NT2/D1 (cell line): Measurements from ENCODE around the gene FBXO24.
"Not testable (repeated sequence)": the region's sequence is repeated elsewhere in the genome, so short reads cannot be mapped to it uniquely, and the experiment has no call there.

Source experiments
- DNase-seq: peaks from one replicate; pipeline ENCODE4 v3.0.0-alpha.2; 2011; ENCODE audit warnings: low read depth, low spot score
- H3K27me3 ChIP-seq: 2 replicates; pipeline ENCODE4 v1.6.0; 2011; ENCODE audit warnings: mild to moderate bottlenecking; ENCODE audit not compliant: insufficient read length, insufficient read depth
- H3K36me3 ChIP-seq: 2 replicates; pipeline ENCODE4 v1.6.1; 2011; ENCODE audit warnings: mild to moderate bottlenecking, low read length, mixed read lengths; ENCODE audit not compliant: insufficient read depth, insufficient read length
- H3K4me1 ChIP-seq: 2 replicates; pipeline ENCODE4 v1.5.1; 2011; ENCODE audit not compliant: insufficient read depth, insufficient read length
- H3K4me3 ChIP-seq: 2 replicates; pipeline ENCODE4 v1.5.1; 2011; ENCODE audit warnings: low read depth; ENCODE audit not compliant: insufficient read length
- H3K9ac ChIP-seq: 2 replicates; pipeline ENCODE4 v1.6.0; 2011; ENCODE audit warnings: low read depth; ENCODE audit not compliant: insufficient read length
- H3K9me3 ChIP-seq: 2 replicates; pipeline ENCODE4 v1.5.1; 2011; ENCODE audit warnings: mild to moderate bottlenecking, low read length; ENCODE audit not compliant: insufficient read depth
- SUZ12 ChIP-seq: IDR thresholded peaks from 2 replicates; pipeline ENCODE4 v1.6.1; 2011; ENCODE audit not compliant: insufficient read length, insufficient read depth; ENCODE audit errors: extremely low read depth
- YY1 ChIP-seq: IDR thresholded peaks from 2 replicates; pipeline ENCODE4 v1.6.1; 2011; ENCODE audit not compliant: insufficient read length, insufficient read depth
- ZNF274 ChIP-seq: IDR thresholded peaks from 2 replicates; pipeline ENCODE4 v1.6.1; 2011; ENCODE audit warnings: mild to moderate bottlenecking, low read depth, low read length

Gene FBXO24

DNA sequence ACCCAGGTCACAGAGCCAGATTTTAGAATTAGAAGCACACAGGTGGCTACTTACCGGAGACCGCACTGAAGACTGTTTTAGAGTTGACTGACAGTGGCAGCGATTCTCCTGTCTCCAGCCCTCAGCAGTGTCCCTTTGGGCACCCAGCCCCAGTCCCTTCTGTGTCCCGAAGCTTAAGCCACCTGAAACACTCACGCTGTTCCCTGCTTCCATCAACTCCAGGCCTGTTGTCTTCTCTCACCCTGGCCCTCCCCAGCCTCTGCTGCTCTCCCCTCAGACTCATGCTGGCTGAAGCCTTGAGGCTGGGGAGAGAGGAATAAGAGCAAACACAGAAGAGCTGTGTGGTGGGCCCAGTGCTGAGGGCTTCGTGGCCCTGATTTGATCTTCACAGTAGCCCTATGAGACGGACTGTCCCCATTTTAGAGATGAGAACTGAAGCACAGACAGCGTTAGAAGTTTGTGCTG, 23.0 kb upstream of the FBXO24 start:
- Histone ChIP-seq H3K27me3 (no peaks in the 10 kb centered on the region), H3K9me3 (no peaks in the 10 kb centered on the region), H3K4me1 (peaks cover 5% of the 10 kb centered on the region), H3K4me3 (no peak overlapping the region), H3K9ac (no peak overlapping the region), H3K36me3 (peaks cover 11% of the 10 kb centered on the region)
- DNase-seq: no peak
- TF ChIP-seq ZNF274 (no peak), YY1 (no peak), SUZ12 (no peak)

DNA sequence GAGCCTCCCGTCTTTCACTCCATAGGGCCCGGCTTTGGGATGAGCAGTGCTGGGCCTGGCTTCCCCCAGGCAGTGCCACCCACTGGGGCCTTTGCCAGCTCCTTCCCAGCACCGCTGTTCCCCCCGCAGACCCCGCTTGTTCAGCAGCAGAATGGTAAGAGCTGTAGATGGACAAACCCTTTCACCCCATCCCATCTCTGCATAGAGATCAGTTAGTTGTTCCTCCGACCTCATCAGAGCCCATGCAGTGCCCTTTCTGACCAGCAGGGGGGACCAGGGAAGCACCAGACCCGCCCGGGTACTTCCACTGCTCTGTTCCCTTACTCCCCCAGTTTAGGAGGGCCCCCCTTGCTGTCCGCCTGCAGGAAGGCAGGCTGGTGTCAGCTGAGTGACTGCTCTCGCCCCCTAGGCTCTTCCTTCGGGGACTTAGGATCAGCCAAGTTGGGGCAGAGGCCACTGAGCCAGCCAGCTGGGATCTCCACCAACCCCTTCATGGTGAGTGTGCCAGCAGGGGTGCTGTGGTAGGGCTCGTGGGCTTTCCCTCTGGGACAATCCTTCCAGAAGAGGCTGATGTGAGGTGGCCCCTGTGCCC, 22.2 kb upstream of the FBXO24 start:
- Histone ChIP-seq H3K36me3 (peaks cover 11% of the 10 kb centered on the region), H3K9ac (no peak overlapping the region), H3K4me3 (no peak overlapping the region), H3K27me3 (no peaks in the 10 kb centered on the region), H3K9me3 (no peaks in the 10 kb centered on the region), H3K4me1 (peaks cover 10% of the 10 kb centered on the region)
- DNase-seq: peak; percentile 60
- TF ChIP-seq SUZ12: no peak

DNA sequence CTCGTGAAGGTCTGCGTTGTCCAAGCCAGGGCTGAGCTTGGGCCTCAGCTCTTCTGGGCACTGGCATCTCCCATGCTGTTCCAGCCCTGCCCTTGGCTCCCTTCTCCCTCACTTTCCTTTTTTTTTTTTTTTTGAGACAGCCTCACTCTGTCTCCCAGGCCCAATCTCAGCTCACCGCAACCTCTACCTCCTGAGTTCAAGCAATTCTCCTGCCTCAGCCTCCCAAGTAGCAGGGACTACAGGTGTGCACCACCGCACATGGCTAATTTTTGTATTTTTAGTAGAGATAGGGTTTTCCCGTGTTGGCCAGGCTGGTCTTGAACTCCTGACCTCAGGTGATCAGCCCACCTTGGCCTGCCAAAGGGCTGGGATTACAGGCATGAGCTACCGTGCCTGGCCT, 21.7 kb upstream of the FBXO24 start:
- not testable (repeated sequence) for H3K9me3 ChIP-seq, H3K9ac ChIP-seq, DNase-seq, H3K27me3 ChIP-seq, H3K4me3 ChIP-seq
- Histone ChIP-seq H3K36me3 (peaks cover 11% of the 10 kb centered on the region), H3K4me1 (peaks cover 13% of the 10 kb centered on the region)

DNA sequence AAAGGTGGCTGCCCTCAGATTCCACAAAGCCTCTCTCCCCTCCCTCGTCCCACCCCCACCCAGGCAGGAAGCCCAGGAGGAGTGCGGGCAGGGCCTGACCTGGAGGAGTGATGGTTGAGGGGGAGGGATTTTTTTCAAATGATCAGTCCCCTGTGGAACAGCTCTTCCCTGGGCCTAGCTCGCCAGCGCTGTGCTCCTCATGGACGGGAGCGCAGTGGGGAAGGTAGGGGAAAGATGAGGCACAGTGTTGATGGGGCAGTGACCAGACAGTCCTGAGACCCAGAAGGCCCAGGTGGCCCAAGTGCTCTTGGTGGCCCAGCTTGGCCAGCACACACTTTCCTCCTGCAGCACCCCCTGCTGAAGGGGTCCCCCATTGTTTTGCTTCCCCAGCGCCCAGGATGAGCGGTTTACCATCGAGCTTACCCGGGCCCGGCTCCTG, 21.0 kb upstream of the FBXO24 start:
- DNase-seq: no peak
- Histone ChIP-seq H3K9ac (no peak overlapping the region), H3K27me3 (no peaks in the 10 kb centered on the region), H3K36me3 (peaks cover 11% of the 10 kb centered on the region), H3K4me1 (peaks cover 13% of the 10 kb centered on the region), H3K9me3 (no peaks in the 10 kb centered on the region), H3K4me3 (no peak overlapping the region)
- TF ChIP-seq SUZ12: no peak
- TF ChIP-seq ZNF274: no peak
- TF ChIP-seq YY1: no peak

DNA sequence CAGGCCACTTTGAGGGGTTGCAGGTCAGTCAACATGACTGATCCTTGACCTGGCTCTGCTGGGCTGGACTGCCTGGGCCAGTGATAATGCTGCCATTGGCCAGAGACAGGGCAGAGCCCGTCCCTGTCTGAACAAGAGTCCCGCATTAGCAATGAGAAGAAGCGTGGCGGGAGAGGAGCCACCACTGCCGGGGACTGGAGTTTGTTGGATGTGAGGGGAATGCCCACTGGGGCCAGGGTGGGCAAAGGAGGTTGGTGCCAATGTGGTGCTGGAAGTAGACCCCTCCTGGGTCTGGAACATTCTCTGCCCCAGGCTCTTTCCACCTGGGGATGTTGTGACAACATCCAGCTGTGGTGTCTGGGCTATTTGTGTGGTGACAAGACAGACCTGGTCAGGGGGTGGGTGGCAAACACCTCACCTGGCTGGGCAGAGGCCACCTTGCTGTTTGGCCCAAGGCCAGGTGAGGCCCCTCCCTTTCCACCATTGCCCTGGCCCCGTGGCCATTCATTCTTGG, 20.1 kb upstream of the FBXO24 start:
- H3K27me3 ChIP-seq: no peaks in the 10 kb centered on the region
- TF ChIP-seq ZNF274 (no peak), YY1 (no peak), SUZ12 (no peak)

DNA sequence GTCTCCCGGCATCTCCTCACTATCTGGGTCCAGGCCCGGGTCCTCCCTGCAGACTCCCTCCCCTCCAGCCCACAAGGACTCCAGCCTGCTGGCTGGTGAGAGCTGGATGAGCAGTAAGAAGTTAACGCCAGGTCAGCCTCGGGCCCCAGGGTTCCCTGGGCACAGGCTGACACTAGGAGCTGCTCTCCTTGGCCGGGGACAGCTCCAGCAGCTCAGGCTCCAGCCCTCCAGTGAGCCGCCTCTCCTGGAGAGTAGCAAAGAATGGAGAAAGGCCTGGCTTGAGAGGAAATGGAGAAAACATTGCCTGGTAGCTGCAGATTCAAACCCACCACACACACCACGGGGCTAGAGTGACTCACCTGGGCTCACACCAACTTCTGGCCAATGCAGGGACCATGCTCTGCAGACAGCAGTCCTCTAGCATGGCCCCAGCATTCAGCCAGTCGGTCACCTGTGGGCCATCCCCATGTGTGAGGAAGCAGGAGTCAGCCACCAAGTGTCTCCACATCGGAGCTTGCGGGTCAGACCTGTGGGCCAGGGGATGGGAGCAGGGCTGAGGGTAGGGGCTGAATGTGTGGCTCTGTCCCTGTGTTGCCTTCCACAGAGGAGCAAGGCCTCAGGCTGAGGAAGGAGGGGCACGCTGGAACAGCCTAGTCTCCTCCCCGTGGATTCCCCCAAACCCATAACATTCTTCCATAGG, 18.9 kb upstream of the FBXO24 start:
- Histone ChIP-seq H3K4me3 (no peak overlapping the region), H3K36me3 (peaks cover 7% of the 10 kb centered on the region), H3K9ac (peak overlapping the region; percentile 7), H3K27me3 (no peaks in the 10 kb centered on the region), H3K4me1 (peaks cover 18% of the 10 kb centered on the region), H3K9me3 (no peaks in the 10 kb centered on the region)
- DNase-seq: no peak
- TF ChIP-seq ZNF274 (no peak), YY1 (no peak), SUZ12 (no peak)

More for the DNA sequence above, 20.1 kb upstream of the FBXO24 start:
- Histone ChIP-seq H3K4me1 (peaks cover 14% of the 10 kb centered on the region), H3K4me3 (no peak overlapping the region), H3K36me3 (peaks cover 11% of the 10 kb centered on the region), H3K9ac (no peak overlapping the region), H3K9me3 (no peaks in the 10 kb centered on the region)
- no peak for DNase-seq

DNA sequence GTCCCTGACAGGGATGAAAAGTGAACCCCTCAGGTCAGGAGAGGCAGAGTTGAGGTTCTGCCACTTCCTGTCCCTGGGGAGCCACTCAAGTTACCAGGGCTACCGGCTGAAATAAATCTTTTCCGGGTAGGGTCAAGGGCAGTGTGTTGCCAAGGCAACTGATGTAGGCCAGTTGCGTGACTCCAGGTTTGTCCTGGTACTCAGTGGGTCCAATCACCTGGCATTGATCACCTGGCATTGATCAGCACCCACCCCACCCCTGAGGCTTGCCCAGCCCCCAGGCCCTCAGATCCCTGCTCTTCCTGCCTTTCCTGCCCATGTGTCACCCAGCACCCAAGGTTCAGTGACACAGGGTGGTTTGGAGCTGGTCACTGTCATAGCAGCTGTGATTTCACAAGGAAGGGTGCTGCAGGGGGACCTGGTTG, 18.4 kb upstream of the FBXO24 start:
- Histone ChIP-seq H3K36me3 (peaks cover 7% of the 10 kb centered on the region), H3K9ac (no peak overlapping the region), H3K27me3 (no peaks in the 10 kb centered on the region), H3K4me3 (no peak overlapping the region), H3K4me1 (peaks cover 19% of the 10 kb centered on the region), H3K9me3 (no peaks in the 10 kb centered on the region)
- no peak for TF ChIP-seq ZNF274
- no peak for TF ChIP-seq YY1
- no peak for TF ChIP-seq SUZ12
- no peak for DNase-seq
